Activated CD4-positive, alpha-beta T cell treated with anti-CD3 and anti-CD28 coated beads, Interleukin-10, Interleukin-2, amounts not matched to agents 100 ng/mL and 50 ng/mL, durations not matched to agents 16 hours and 8 hours (primary cell): Measurements from ENCODE around the gene OR10G3.
"Not testable (repeated sequence)": the region's sequence is repeated elsewhere in the genome, so short reads cannot be mapped to it uniquely, and the experiment has no call there.

Experiments used
- DNase-seq: peaks from one replicate; pipeline ENCODE4 v3.0.0-alpha.2; 2020

Gene OR10G3, protein sequence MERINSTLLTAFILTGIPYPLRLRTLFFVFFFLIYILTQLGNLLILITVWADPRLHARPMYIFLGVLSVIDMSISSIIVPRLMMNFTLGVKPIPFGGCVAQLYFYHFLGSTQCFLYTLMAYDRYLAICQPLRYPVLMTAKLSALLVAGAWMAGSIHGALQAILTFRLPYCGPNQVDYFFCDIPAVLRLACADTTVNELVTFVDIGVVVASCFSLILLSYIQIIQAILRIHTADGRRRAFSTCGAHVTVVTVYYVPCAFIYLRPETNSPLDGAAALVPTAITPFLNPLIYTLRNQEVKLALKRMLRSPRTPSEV

DNA sequence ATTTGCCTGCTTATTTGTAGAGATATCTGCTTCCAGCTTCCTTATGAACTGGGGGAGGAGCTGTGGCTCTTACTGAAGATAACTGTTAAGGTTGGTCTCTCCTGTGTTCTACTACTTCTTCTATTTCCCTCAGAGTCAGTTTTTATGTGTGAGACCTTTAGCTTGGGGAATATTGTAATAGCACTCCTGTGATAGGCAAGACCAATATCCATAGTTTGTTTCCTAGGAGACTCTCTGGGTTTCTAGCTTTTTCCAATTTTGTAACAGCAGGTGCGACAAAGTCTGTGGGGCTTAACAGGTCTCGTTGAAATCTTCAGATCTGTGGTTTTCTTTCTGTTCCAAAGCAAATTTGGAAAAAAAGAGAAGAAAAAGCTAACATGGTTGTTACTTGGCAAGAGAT is at the start of gene OR10G3:
TSS of gene OR10G3 (minus strand) at position 101 of the 400 bp plus-strand sequence. CDS start 9,332 bp downstream, outside the sequence.
- DNase-seq: no peak

DNA sequence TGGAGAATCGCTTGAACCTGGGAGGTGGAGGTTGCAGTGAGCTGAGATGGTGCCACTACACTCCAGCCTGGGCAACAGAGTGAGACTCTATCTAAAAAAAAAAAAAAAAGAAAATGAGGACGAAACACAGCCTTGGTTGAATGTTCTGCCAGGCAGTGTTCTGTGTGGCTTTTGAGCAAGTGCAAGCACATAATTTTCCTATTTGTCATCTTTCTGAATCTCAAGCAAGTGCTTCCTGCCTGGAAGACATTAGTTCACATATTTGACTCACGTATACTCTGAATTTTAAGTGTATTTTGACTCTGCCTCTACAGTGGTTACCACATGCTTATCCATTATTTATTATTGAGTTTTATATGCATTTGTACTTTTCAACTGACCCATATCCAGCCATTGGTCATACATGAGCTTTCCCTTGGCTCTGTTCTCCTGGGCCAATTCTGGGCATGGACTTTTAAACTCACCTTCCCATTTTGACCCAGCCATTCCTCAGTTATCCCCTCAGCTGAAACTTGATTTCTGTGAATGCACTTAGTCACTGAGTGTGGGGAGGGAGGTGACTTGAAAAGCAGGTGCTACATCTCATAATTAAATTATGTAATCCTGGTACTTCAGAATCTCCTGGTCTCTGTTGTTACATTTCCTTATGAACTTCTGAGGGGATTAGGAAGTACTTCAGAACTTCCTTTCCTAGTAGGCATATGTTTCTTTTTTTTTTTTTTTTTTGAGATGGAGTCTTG is 46.8 kb upstream of the OR10G3 start:
- DNase-seq: no peak

DNA sequence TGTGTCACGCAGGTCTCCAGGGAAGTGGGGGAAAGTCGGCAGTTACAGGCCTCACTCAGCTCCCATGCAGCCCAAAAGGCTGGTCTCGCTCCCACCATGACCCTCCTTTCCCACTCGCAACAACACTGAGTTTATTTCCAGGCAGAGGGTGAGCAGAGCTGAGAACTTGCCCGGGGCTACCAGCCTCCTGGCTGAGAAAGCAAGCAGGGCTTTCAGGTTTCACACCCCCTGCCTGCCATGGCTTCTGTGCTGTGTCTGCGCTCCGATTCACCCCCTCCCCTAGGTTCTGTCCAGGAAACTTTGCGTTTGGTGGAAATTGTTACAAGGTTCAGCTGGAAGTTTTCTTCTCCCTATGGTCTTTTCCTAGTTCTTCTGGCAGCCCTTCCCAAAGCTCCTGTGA is 37.7 kb upstream of the OR10G3 start:
- DNase-seq: no peak

DNA sequence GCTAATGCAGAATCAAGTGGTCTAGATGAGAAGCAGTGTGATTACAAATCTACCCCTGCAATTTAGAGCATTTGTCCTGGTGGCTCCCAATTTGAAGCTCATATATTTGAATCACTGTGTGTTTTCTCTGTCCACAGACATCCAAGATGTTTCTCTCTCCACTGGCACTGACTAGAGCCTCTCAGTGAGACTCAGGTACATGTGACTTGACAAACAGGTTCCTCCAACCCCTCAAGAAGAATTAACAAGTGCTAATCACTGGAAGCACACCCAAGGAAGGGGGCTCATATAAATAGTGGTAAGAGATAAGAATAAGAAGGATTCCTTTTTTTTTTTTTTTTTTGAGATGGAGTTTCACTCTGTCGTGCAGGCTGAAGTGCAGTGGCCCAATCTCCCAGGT is 34.4 kb upstream of the OR10G3 start:
- DNase-seq: no peak

DNA sequence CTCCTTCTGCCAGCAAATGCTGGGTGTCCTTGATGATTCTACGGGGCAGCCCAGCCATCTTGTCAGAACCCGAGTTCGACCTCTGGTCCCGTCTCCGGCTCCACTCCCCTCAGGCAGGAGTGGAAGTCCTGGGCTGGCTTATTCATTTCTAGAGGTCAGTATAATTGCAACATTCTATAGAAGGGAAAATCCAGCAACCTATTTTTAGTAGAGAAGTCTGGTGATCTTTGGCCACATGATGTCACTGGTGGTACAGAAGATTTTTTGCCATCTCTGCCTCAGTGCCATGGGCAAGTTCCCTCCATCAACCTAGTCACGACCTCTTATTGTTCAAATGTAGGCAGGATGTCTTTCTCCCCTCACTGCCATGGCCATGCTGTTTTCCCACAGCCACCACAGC is 32.4 kb upstream of the OR10G3 start:
- no peak for DNase-seq

DNA sequence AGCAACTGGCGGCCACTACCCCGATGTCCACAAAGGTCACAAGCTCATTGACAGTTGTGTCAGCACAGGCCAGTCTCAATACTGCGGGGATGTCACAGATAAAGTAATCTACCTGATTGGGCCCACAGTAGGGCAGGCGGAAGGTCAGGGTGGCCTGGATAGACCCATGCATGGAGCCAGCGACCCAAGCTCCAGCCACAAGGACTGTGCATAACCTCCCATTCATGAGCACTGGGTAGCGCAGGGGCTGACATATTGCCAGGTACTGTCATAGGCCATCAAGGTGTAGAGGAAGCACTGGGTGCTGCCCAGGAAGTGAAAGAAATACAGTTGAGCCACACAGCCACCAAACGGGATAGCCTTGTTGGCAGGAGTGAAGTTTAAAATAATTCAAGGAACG is 22.3 kb upstream of the OR10G3 start:
- DNase-seq: not testable (repeated sequence)

DNA sequence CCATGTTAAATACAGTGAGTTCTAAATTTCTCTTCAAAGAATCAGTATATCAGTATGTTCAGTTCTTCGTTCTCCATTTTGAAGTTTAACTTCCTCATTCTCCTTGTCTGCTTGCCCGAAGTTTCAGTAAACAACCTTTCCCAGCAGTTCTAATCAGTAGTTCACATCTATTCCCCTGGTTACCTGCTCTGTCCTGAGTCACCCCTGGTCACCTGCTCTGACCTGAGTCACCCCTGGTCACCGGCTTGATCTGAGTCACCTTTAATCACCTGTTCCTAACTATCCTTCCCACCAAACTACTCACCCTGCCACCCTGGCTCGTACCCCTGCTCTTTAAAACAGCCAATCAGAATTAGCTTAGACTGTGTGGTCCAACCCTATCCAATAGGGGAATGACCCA is 9.4 kb upstream of the OR10G3 start:
- no peak for DNase-seq

DNA sequence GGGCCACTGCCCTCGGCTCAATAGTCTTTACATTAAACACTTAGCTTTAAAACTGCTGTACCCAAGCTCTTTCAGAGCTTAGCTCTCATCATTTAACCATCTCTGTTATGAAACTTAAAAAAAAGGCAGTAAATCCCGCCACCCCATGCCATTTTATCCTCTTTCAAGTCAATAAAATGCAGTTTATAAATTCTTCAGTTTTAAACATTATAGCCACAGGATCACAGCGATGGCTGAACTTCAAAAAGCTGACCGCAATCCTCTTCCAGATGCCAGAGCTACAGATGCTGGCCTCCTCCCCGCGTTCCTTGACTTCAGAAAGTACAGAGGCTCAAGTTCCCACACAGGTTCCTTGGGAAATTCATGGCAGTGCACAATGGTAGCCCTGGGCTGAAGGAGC is 4.2 kb downstream of the OR10G3 start:
- DNase-seq: no peak

DNA sequence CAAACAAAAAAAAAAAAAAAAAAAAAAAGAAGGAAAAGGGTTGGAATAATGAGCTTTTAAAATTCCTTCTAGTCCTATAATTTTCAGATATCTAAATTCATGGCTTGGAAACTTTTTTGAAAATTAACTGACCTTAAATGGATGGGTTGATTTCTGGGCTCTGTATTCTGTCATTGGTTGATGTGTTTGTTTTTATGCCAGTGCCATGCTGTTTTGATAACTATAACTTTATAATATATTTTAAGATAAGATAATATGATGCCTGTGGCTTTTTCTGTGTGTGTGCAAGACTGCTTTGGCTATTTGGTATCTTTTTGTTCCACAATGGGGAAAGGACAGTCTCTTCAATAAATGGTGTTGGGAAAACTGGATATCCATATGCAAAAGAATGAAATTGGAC is 7.3 kb downstream of the OR10G3 start:
- DNase-seq: no peak

DNA sequence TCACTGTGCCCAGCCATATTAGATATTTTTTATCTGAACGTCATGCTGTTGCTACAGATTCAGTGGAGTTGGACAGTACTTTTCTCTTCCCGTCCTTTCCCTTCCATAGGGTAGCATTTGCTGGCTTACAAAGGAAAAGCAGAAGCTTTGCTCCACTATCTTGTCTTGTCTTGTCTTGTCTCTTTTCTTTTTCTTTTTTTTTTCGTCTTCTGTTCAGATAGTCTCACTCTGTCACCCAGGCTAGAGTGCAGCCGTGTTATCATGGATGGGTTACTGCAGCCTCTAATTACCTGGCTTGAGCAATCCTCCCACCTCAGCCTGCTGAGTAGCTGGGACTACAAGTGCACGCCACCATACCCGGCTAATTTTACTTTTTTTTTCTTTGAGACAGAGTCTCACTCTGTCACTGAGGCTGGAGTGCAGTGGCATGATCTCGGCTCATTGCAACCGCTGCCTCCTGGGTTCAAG is 21.1 kb downstream of the OR10G3 start:
- no peak for DNase-seq

DNA sequence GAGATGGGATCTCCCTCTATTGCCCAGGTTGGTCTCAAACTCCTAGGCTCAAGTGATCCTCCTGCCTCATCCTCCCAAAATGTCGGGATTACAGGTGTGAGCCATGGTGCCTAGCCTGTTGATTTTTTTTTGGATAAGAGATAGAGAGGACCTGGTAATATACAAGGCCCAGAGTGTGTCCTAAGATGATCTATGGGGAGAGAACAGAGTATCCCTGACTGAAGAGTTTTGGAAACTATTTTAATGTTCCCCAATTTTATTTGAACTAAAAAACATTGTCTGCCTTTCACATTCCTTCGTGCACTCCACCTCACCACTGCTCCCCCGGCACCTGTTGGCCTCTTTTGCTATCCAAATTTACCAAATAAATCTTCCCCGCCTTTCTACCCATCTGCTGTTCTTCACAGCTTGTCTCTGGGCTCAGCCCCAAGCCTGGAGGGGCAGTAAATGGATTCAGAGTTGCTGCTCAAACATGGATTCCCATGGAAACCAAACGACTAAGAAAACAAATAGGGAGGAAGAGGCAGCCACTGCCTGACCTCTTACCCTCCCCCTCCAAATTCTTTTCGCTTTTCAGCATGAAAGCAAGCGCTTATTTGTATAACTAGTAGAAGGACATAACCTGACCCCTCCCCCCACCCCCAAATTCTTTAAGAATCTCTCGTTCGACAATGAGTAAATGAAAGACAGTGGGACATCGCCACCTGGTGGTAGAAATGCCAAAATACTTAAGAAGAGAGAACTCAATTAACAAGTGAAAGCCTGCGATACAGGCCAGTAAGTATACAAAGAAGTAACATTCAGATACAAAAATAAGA is 22.6 kb downstream of the OR10G3 start:
- DNase-seq: peak; percentile 77

- no peak for DNase-seq
Measured at GRCh38 chr14:21556378-21557083, 23.3 kb downstream of the OR10G3 start.

DNA sequence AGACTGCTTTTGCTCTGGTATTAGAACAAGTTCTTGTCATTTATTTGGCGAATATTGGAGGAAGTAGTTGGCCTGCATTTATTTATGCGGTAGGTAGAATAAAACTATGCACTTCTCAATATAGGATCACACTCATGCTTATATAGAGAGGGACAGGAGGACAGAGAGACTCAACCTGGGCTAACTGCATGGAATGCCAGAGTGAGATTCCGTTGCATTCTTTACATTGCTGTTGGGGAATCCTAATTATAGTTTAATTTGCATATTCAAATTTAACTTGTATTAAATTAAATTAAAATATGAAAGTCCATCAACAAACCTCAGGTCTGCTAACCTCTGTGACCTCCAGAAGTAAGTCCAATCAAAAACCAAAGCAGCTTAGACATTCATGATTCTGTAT is 26.6 kb downstream of the OR10G3 start:
- no peak for DNase-seq

DNA sequence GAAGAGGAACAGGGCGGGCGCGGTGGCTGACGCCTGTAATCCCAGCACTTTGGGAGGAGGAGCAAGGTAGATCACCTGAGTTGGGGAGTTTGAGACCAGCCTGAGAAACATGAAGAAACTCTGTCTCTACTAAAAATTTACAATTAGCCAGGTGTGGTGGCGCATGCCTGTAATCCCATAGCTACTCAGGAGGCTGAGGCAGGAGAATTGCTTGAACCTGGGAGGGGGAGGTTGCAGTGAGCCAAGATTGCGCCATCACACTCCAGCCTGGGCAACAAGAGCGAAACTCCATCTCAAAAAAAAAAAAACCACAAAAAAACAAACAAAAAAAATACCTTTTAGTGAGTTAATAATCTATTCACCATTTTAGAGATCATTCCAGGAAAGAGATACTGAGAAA is 35.3 kb downstream of the OR10G3 start:
- not testable (repeated sequence) for DNase-seq

- no peak for DNase-seq
Measured at GRCh38 chr14:21543963-21544362, 35.9 kb downstream of the OR10G3 start.

DNA sequence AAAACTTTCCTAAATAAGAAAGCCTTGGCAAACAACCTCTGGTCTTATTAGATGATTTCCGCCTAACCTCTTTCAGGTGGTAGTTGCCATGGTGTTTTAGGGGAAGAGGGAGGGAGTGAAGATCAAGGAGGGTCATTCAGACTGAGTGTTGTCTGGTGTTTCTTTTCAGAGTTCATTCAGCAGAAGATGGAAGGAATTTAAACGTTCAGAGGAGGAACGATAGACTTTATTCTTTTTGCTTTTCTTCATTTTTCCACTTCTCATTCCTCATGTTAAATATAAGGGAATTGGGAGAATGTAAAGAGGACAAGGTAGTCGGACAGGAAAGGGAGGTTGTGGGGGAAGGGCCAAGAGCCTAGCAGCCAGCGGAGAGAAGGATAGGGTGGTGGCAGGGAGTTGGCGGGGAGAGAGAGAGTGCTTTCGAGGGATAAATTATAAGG is 36.3 kb downstream of the OR10G3 start:
- no peak for DNase-seq

- no peak for DNase-seq
Measured at GRCh38 chr14:21541413-21542074, 38.3 kb downstream of the OR10G3 start.

- DNase-seq: no peak
Measured at GRCh38 chr14:21539189-21539940, 40.5 kb downstream of the OR10G3 start.

GRCh38 chr14:21537090-21537424 is 42.8 kb downstream of the OR10G3 start:
- no peak for DNase-seq

- no peak for DNase-seq
Measured at GRCh38 chr14:21536418-21537089, 43.3 kb downstream of the OR10G3 start.
